ENCODE measurements around the gene C18orf63.

GRCh38 chr18:74266161-74266560 lies 49.5 kb upstream of the C18orf63 start:
- TF ChIP-seq, protein P1, sequence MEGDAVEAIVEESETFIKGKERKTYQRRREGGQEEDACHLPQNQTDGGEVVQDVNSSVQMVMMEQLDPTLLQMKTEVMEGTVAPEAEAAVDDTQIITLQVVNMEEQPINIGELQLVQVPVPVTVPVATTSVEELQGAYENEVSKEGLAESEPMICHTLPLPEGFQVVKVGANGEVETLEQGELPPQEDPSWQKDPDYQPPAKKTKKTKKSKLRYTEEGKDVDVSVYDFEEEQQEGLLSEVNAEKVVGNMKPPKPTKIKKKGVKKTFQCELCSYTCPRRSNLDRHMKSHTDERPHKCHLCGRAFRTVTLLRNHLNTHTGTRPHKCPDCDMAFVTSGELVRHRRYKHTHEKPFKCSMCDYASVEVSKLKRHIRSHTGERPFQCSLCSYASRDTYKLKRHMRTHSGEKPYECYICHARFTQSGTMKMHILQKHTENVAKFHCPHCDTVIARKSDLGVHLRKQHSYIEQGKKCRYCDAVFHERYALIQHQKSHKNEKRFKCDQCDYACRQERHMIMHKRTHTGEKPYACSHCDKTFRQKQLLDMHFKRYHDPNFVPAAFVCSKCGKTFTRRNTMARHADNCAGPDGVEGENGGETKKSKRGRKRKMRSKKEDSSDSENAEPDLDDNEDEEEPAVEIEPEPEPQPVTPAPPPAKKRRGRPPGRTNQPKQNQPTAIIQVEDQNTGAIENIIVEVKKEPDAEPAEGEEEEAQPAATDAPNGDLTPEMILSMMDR (conservative IDR thresholded peaks at IDR 0.05; ENCODE audit: low read length): no peak
- no peak for TF ChIP-seq EZH2phosphoT487 (IDR thresholded peaks at IDR 0.05; ENCODE audit: borderline replicate concordance)
